ENCODE results near the gene AREL1.
A peak's percentile ranks its signal among the peaks of the same experiment; 100 is the strongest.

DNA sequence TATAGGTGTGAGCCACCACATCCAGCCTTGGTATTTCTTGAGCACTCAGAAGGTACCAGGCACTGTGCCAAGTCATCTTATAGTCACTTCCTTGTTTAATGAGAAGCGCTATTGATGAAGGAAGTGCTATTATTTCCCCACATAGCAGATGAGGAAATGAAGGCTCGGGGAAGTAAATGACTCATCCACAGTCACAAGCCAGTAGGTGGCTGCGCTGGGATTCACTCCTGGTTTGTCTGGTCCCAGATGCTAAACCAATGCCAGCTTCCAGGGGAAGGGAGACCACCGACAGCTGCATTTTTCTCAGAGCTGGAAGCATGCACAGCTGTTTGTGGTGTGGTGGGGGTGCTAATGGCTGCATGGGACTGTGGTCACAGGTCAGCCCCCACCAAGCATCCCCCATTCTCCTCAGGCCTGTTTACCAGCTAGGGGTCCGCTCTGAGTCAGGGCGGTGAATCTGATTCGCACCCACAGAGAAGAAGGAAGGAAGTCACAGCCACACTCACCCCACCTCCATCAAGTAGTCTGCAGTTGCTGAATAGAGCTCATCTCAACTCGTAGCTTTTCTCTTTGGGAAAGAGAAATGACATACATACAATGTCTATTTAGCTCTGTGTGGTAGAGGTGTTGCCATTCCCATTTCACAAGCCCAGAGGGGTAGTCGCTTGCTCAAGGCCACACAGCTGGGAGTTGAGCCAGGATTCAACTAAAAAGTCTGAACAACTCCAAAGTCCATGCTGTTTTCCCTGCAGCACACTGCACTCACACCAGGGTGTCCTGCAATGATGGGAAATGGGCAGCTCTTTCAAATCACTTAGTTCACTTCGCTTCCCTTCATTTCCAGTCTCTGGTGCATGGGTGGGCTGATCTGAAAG, 94.6 kb downstream of the AREL1 start:
- TF ChIP-seq, protein P1, sequence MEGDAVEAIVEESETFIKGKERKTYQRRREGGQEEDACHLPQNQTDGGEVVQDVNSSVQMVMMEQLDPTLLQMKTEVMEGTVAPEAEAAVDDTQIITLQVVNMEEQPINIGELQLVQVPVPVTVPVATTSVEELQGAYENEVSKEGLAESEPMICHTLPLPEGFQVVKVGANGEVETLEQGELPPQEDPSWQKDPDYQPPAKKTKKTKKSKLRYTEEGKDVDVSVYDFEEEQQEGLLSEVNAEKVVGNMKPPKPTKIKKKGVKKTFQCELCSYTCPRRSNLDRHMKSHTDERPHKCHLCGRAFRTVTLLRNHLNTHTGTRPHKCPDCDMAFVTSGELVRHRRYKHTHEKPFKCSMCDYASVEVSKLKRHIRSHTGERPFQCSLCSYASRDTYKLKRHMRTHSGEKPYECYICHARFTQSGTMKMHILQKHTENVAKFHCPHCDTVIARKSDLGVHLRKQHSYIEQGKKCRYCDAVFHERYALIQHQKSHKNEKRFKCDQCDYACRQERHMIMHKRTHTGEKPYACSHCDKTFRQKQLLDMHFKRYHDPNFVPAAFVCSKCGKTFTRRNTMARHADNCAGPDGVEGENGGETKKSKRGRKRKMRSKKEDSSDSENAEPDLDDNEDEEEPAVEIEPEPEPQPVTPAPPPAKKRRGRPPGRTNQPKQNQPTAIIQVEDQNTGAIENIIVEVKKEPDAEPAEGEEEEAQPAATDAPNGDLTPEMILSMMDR (IDR thresholded peaks at IDR 0.05 in 8 of 11, conservative IDR thresholded peaks at IDR 0.05 in 3 of 11) = peak in 1 of 11 experiments; percentile 27
- TF ChIP-seq POLR2A (IDR thresholded peaks at IDR 0.05) (no peak), POLR2AphosphoS5 (IDR thresholded peaks at IDR 0.05) (peak; percentile 38 to 79 (median 41))
